Endodermal cell (in vitro differentiated cells): ENCODE data around the gene MNAT1. TPM values are rescaled to one million over a fixed set of nuclear protein-coding genes. Genes with fewer than 3 reads are reported as not detected.

Experiments
- DNase-seq: peaks from one replicate; pipeline ENCODE4 v3.0.0-alpha.2; 2017
- H3K27ac ChIP-seq: 2 replicates; pipeline ENCODE4 v1.5.1; 2013; ENCODE audit warnings: mild to moderate bottlenecking, low read depth, low read length, moderate library complexity
- H3K27me3 ChIP-seq: 2 replicates; pipeline ENCODE4 v1.6.1; 2013; ENCODE audit warnings: mild to moderate bottlenecking, low read length, moderate library complexity; ENCODE audit not compliant: insufficient read depth, control insufficient read depth, poor library complexity, severe bottlenecking
- H3K36me3 ChIP-seq: 2 replicates; pipeline ENCODE4 v1.7.0; 2013; ENCODE audit warnings: mild to moderate bottlenecking, low read length, moderate library complexity; ENCODE audit not compliant: control insufficient read depth, insufficient read depth
- H3K4me1 ChIP-seq: one replicate; pipeline ENCODE4 v1.7.0; 2013; ENCODE audit warnings: low read length; ENCODE audit not compliant: control insufficient read depth, insufficient read depth
- H3K4me3 ChIP-seq: 2 replicates; pipeline ENCODE4 v1.5.1; 2013; ENCODE audit warnings: mild to moderate bottlenecking, low read length, moderate library complexity
- H3K9ac ChIP-seq: 2 replicates; pipeline ENCODE4 v1.6.1; 2013; ENCODE audit warnings: mild to moderate bottlenecking, low read length, moderate library complexity; ENCODE audit not compliant: poor library complexity, severe bottlenecking; ENCODE audit errors: extremely low read depth
- H3K9me3 ChIP-seq: 2 replicates; pipeline ENCODE4 v1.6.1; 2013; ENCODE audit warnings: mild to moderate bottlenecking, low read length, moderate library complexity; ENCODE audit not compliant: control insufficient read depth
- H3K27ac Mint-ChIP-seq: 2 replicates; pipeline ENCODE4 v1.8.0; 2020; ENCODE audit warnings: mixed read lengths
- H3K27me3 Mint-ChIP-seq: 2 replicates; pipeline ENCODE4 v1.8.0; 2021; ENCODE audit warnings: mild to moderate bottlenecking, mixed read lengths; ENCODE audit not compliant: insufficient read depth
- H3K36me3 Mint-ChIP-seq: 2 replicates; pipeline ENCODE4 v1.8.0; 2020; ENCODE audit warnings: low read depth, mixed read lengths
- H3K4me1 Mint-ChIP-seq: 2 replicates; pipeline ENCODE4 v1.8.0; 2020; ENCODE audit warnings: mixed read lengths
- H3K4me3 Mint-ChIP-seq: 2 replicates; pipeline ENCODE4 v1.8.0; 2020; ENCODE audit warnings: mild to moderate bottlenecking, moderate library complexity, mixed read lengths
- H3K9me3 Mint-ChIP-seq: 2 replicates; pipeline ENCODE4 v1.8.0; 2020; ENCODE audit warnings: mild to moderate bottlenecking, mixed read lengths
- WGBS, 2 experiments: methylation state at CpG; one replicate each; pipeline versions ENCODE4 v1.1.5 to v1.1.7; 2013; ENCODE audit warnings: missing lambda C conversion rate in 2 of 2, mixed read lengths in 1 of 2; ENCODE audit not compliant: insufficient coverage in 1 of 2, insufficient read length in 1 of 2; 5-methylcytosine and 5-hydroxymethylcytosine counted together
- total RNA-seq, 2 donors: library from RNA; stranded (reverse); fragmentation: NEBNext Ultra II Directional in 1 of 2; extraction: Animal tissue kit (Norgen Biotek cat#: 25700) in 1 of 2; gene quantifications; 2 replicates in 1 of 2; 3 replicates in 1 of 2; pipeline ENCODE4 v1.2.1, GENCODE V29; 2021
- TF ChIP-seq, protein P1 (sequence below): fragments of 200-600 bp; sonication (generic); conservative IDR thresholded peaks from 2 replicates; pipeline ENCODE4 v1.5.0; 2021; ENCODE audit warnings: antibody characterized with exemption, mild to moderate bottlenecking

MNAT1 gene
- total RNA-seq, 2 donors from 2014 or later = 36.8 to 42.6 TPM

- H3K27ac Mint-ChIP-seq = no peak overlapping the region
- Histone ChIP-seq H3K27me3 (no peaks in the 10 kb centered on the region), H3K9ac (no peak overlapping the region), H3K27ac (no peak overlapping the region), H3K4me3 (no peak overlapping the region), H3K4me1 (no peaks in the 10 kb centered on the region), H3K9me3 (no peaks in the 10 kb centered on the region), H3K36me3 (no peaks in the 10 kb centered on the region)
- H3K27me3 Mint-ChIP-seq = no peaks in the 10 kb centered on the region
- WGBS, 2 experiments = no CpG with 5 or more reads among the region's 1 CpG
- H3K4me1 Mint-ChIP-seq = no peaks in the 10 kb centered on the region
- no peaks in the 10 kb centered on the region for H3K9me3 Mint-ChIP-seq
- DNase-seq = no peak
- peaks cover 2% of the 10 kb centered on the region for H3K36me3 Mint-ChIP-seq
- TF ChIP-seq, protein P1, sequence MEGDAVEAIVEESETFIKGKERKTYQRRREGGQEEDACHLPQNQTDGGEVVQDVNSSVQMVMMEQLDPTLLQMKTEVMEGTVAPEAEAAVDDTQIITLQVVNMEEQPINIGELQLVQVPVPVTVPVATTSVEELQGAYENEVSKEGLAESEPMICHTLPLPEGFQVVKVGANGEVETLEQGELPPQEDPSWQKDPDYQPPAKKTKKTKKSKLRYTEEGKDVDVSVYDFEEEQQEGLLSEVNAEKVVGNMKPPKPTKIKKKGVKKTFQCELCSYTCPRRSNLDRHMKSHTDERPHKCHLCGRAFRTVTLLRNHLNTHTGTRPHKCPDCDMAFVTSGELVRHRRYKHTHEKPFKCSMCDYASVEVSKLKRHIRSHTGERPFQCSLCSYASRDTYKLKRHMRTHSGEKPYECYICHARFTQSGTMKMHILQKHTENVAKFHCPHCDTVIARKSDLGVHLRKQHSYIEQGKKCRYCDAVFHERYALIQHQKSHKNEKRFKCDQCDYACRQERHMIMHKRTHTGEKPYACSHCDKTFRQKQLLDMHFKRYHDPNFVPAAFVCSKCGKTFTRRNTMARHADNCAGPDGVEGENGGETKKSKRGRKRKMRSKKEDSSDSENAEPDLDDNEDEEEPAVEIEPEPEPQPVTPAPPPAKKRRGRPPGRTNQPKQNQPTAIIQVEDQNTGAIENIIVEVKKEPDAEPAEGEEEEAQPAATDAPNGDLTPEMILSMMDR = no peak
- no peak overlapping the region for H3K4me3 Mint-ChIP-seq
Measured at GRCh38 chr14:60968099-60968498, 233.5 kb downstream of the MNAT1 start.

DNA sequence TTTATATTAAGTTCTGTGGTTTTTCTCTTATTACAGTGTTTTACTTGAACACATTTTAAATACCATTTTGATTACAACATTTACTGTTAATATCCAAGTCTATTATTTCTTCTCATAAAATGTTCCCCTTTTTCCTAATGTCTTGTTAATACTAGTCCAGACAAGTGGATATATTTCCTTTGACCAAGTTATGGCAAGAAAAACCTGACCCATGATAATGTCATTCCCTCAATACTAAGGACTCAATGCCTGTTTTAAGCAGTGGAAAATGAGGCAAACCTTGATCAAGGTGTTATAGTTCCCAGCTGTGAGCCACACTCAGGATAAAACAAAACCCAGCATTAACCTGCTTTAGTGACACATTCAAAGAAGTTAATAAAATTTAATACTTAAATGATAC lies 234.1 kb downstream of the MNAT1 start:
- no peak overlapping the region for H3K27ac Mint-ChIP-seq
- no peaks in the 10 kb centered on the region for H3K9me3 Mint-ChIP-seq
- Histone ChIP-seq H3K36me3 (no peaks in the 10 kb centered on the region), H3K27me3 (no peaks in the 10 kb centered on the region), H3K9me3 (no peaks in the 10 kb centered on the region), H3K9ac (no peak overlapping the region), H3K27ac (no peak overlapping the region), H3K4me3 (no peak overlapping the region), H3K4me1 (no peaks in the 10 kb centered on the region)
- no peak overlapping the region for H3K4me3 Mint-ChIP-seq
- DNase-seq = no peak
- H3K36me3 Mint-ChIP-seq = peaks cover 7% of the 10 kb centered on the region
- TF ChIP-seq, protein P1 = no peak
- H3K4me1 Mint-ChIP-seq = no peaks in the 10 kb centered on the region
- H3K27me3 Mint-ChIP-seq = no peaks in the 10 kb centered on the region

- 93% methylated on average over 2 of the region's 2 CpGs; no CpG with 5 or more reads in 1 of the 2 experiments for WGBS, 2 experiments
- Histone ChIP-seq H3K9ac (no peak overlapping the region), H3K27ac (no peak overlapping the region), H3K36me3 (peaks cover 3% of the 10 kb centered on the region), H3K4me1 (no peaks in the 10 kb centered on the region), H3K4me3 (no peak overlapping the region), H3K9me3 (no peaks in the 10 kb centered on the region), H3K27me3 (no peaks in the 10 kb centered on the region)
- Mint-ChIP-seq H3K9me3 (no peaks in the 10 kb centered on the region), H3K4me3 (no peak overlapping the region), H3K27me3 (no peaks in the 10 kb centered on the region), H3K27ac (no peak overlapping the region), H3K4me1 (no peaks in the 10 kb centered on the region), H3K36me3 (peaks cover 13% of the 10 kb centered on the region)
- no peak for DNase-seq
- TF ChIP-seq, protein P1 = no peak
Measured at GRCh38 chr14:60970146-60970545, 235.6 kb downstream of the MNAT1 start.
